ENCODE data around the gene TESMIN. TPM values are rescaled to one million over a fixed set of nuclear protein-coding genes. Genes with fewer than 3 reads are reported as not detected.

Gene TESMIN
- total and polyA plus RNA-seq, 8 donors: 1.0 to 16.3 (median 3.3) TPM

DNA sequence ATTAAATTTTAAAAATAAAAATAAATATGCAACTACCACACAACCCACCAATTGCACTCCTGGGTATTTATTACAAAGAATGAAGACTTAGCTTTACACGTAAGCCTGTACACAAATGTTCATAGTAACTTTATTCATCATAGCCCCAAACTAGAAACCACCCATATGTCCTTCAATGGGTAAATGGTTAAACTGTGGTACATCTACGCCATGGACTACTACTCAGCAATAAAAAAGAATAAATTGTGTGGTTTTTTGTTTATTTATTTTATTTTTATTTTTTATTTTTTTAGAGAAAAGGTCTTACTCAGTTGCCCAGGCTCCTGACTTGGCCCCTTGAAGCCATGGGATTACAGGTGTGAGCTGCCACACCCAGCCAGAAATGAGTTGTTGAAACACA, 52.3 kb downstream of the TESMIN start:
- peaks cover 0 to 31% (median 19%) of the 10 kb centered on the region in 4 donors for H3K9me3 ChIP-seq
- no peak for DNase-seq
- no peaks in the 10 kb centered on the region for H3K36me3 ChIP-seq
- peaks cover 0 to 31% (median 0%) of the 10 kb centered on the region in 3 donors for H3K27me3 ChIP-seq
- 88 to 100% (median 93%) methylated on average over 2 of the region's 2 CpGs for WGBS, 5 donors
- intact Hi-C loops (cut with DNase I; ENCODE audit: low total_unique reads): no loop called here
- no peak overlapping the region for H3K4me3 ChIP-seq
- H3K4me1 ChIP-seq: no peaks in the 10 kb centered on the region
- TF ChIP-seq, protein P1, sequence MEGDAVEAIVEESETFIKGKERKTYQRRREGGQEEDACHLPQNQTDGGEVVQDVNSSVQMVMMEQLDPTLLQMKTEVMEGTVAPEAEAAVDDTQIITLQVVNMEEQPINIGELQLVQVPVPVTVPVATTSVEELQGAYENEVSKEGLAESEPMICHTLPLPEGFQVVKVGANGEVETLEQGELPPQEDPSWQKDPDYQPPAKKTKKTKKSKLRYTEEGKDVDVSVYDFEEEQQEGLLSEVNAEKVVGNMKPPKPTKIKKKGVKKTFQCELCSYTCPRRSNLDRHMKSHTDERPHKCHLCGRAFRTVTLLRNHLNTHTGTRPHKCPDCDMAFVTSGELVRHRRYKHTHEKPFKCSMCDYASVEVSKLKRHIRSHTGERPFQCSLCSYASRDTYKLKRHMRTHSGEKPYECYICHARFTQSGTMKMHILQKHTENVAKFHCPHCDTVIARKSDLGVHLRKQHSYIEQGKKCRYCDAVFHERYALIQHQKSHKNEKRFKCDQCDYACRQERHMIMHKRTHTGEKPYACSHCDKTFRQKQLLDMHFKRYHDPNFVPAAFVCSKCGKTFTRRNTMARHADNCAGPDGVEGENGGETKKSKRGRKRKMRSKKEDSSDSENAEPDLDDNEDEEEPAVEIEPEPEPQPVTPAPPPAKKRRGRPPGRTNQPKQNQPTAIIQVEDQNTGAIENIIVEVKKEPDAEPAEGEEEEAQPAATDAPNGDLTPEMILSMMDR (IDR thresholded peaks at IDR 0.05): no peak
- TF ChIP-seq EP300 (IDR thresholded peaks at IDR 0.05): no peak
- TF ChIP-seq POLR2AphosphoS5 (IDR thresholded peaks at IDR 0.05): no peak
- TF ChIP-seq POLR2A (IDR thresholded peaks at IDR 0.05): no peak
- no peak overlapping the region for H3K27ac ChIP-seq

DNA sequence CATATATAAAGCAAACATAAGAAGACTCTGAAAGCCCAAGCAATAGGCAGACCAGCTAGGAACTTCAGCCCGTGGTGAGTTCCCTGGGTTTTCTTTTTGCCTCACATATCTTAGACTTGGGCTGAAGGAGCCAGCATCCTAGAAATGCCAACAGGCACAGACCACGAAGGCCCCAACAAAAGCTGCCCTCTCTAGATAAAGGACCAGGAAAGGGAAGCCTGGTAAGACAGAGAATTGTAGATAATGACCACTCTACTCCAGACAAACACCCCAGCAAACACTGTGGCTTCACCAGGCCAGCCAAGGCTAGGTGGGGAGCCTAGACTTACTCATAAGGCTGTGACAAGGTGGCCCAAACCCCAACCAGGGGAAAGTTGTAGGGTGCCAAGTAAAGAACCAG, 55.8 kb downstream of the TESMIN start:
- intact Hi-C loops (cut with DNase I; ENCODE audit: low total_unique reads): no loop called here
- DNase-seq: no peak
- Histone ChIP-seq H3K27me3 (peaks cover 0 to 30% (median 7%) of the 10 kb centered on the region in 3 donors), H3K36me3 (no peaks in the 10 kb centered on the region), H3K9me3 (peaks cover 0 to 31% (median 19%) of the 10 kb centered on the region in 4 donors), H3K4me3 (no peak overlapping the region), H3K4me1 (no peaks in the 10 kb centered on the region), H3K27ac (no peak overlapping the region)
- TF ChIP-seq EP300 (IDR thresholded peaks at IDR 0.05) (no peak), POLR2A (IDR thresholded peaks at IDR 0.05) (no peak), POLR2AphosphoS5 (IDR thresholded peaks at IDR 0.05) (no peak)
- TF ChIP-seq, protein P1 (IDR thresholded peaks at IDR 0.05): no peak
- WGBS, 5 donors: 46 to 73% (median 59%) methylated on average over 2 of the region's 2 CpGs

DNA sequence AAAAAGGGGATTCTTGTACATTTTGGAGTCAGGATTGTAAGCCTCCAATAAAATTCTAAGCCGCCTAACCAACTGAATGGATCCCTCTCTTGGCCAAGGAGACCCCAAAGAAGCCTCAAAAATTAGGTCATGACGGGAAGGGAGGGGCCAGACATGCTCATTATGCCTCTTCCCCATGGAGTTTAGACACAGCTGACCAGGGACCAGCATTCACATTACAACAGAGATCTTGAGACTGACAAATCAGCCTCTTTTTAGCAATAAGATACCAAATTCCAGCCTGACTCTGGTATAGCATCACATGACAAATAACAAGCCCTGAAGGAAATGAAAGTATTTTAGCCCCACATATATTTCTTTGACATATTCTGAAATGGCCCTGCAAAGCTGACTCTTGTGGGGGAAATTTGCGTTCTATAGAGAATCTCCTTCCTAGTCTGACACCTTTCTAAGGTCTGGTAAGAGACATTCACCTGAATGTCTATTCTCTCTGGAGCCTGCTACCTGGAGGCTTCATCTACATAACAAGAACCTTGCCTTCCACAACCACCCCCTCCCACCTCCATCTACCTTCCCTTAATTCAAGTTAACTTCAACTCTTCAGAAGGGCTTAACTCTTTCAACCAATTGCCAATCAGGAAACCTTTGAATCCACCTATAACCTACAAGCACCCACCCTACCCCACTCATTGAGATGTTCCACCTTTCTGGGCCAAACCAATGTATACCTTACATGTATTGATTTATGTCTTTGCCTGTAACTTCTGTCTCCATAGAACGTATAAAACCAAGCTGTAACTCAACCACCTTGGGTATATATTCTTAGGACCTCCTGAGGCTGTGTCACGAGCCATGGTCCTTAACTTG, 56.7 kb downstream of the TESMIN start:
- WGBS, 5 donors: 71 to 84% (median 77%) methylated on average over 5 of the region's 5 CpGs
- H3K36me3 ChIP-seq: no peaks in the 10 kb centered on the region
- no peaks in the 10 kb centered on the region for H3K4me1 ChIP-seq
- H3K27ac ChIP-seq: no peak overlapping the region
- no peak for DNase-seq
- peaks cover 0 to 38% (median 11%) of the 10 kb centered on the region in 3 donors for H3K27me3 ChIP-seq
- H3K9me3 ChIP-seq: peaks cover 0 to 31% (median 19%) of the 10 kb centered on the region in 4 donors
- no peak for TF ChIP-seq POLR2AphosphoS5 (IDR thresholded peaks at IDR 0.05)
- no peak for TF ChIP-seq POLR2A (IDR thresholded peaks at IDR 0.05)
- TF ChIP-seq, protein P1 (IDR thresholded peaks at IDR 0.05): no peak
- TF ChIP-seq EP300 (IDR thresholded peaks at IDR 0.05): no peak
- intact Hi-C loops (cut with DNase I; ENCODE audit: low total_unique reads): no loop called here
- no peak overlapping the region for H3K4me3 ChIP-seq

DNA sequence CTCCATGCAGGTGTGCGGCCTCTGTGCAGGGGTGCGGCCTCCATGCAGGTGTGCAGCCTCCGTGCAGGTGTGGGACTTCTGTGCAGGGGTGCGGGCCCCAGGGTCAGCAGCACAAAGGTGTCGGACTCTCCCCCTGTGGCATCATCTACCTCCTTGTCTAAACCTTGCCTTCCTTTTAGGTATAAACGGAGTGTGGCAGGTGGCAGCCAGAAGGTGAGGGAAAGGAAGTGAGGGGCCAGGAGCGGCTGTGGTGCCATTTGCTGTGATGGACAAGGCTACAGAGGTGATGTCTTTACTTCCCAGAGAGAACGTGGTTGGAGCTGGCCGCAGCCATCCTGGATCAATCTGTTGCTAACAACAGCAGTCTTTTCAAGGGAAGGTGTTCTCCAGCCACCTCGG, 57.8 kb downstream of the TESMIN start:
- WGBS, 5 donors: 84 to 91% (median 88%) methylated on average over 7 to 10 of the region's 10 CpGs
- DNase-seq: no peak
- Histone ChIP-seq H3K4me3 (no peak overlapping the region), H3K27me3 (peaks cover 0 to 50% (median 17%) of the 10 kb centered on the region in 3 donors), H3K4me1 (no peaks in the 10 kb centered on the region), H3K27ac (no peak overlapping the region), H3K9me3 (peaks cover 0 to 20% (median 13%) of the 10 kb centered on the region in 4 donors), H3K36me3 (no peaks in the 10 kb centered on the region)
- TF ChIP-seq EP300 (IDR thresholded peaks at IDR 0.05) (no peak), POLR2AphosphoS5 (IDR thresholded peaks at IDR 0.05) (no peak), POLR2A (IDR thresholded peaks at IDR 0.05) (no peak)
- TF ChIP-seq, protein P1 (IDR thresholded peaks at IDR 0.05): no peak
- intact Hi-C loops (cut with DNase I; ENCODE audit: low total_unique reads): no loop called here
